Skeletal muscle cell (primary cell): ENCODE results near the gene GPR142.

Source experiments
- DNase-seq: peaks from one replicate; pipeline ENCODE4 v3.0.0-alpha.2; 2010; ENCODE audit warnings: low read depth
- H3K4me3 ChIP-seq: 2 replicates; pipeline ENCODE4 v1.5.1; 2011; ENCODE audit warnings: low read depth, mild to moderate bottlenecking, control low read depth, low read length, moderate library complexity

GPR142 gene

DNA sequence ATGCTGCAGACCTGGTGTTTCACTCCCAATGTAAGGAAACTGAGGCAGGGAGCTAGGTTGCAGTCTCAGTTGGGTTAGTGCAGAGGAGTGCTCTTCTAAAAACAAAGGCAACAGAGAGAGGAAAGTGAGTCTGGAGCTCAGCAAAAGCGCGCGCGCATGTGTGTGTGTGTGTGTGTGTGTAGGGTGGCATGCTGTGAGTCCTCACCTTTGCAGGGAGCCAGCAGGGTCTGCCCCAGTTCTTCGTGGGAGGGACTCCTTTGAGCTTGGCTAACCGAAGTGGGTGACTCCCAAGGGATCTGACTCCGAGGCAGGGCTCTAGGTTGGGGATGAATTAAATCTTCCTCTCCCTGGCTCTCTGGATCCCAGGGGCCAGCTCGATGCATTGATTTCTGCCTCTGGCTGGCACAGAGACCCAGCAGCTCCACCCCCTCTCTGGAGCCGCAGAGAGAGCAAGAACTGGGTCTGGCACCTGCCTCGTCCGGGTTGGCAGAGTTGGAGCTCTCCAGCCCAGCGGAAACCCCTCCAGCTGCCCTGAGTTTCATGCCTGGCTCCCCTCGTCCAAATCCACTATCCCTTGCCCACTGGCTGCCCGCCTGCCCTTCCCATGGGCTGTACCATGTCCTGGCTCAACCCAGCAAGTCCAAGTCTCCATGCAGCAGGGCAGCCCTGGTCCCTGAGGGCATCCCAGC is 4.4 kb upstream of the GPR142 start:
- H3K4me3 ChIP-seq = no peak overlapping the region
- no peak for DNase-seq

DNA sequence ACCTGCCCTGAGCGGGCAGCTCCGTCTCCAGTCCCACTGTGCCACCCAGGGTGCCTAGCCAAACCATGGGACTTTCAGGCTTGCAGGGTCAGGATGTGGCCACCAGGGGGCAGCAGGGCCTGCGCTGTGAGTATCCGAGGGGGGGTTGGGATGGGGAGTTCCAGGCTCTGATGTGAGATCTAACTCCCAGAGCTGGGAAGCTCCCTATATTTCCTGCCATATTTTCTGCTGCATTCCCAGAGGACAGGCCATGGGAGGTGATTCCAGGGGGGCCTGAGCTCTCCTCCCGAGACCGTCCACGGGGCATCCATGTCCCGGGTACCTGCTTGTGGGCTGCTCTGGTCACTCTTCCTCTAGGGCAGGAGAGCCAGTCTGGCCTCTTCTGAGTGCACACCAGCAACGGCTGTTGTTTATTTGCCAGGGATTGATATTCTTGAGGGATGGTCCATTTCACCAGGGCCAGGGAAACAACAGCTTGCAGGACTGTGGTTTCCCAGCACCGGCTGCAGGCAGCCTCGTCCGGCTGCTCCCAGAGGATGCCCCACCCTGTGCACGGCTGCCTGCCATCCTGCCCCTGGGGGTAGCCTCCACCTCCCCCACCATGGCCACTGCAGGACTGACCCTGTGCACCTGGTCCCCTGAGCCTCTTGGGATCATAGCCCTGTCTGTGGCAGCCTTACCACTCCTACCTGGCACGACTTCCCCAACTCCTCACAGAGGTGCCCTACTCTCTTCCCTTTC is 1.2 kb downstream of the GPR142 start:
- DNase-seq = peak; percentile 4
- no peak overlapping the region for H3K4me3 ChIP-seq

- DNase-seq = no peak
- H3K4me3 ChIP-seq = no peak overlapping the region
Measured at GRCh38 chr17:74369221-74369620, 1.9 kb downstream of the GPR142 start.

DNA sequence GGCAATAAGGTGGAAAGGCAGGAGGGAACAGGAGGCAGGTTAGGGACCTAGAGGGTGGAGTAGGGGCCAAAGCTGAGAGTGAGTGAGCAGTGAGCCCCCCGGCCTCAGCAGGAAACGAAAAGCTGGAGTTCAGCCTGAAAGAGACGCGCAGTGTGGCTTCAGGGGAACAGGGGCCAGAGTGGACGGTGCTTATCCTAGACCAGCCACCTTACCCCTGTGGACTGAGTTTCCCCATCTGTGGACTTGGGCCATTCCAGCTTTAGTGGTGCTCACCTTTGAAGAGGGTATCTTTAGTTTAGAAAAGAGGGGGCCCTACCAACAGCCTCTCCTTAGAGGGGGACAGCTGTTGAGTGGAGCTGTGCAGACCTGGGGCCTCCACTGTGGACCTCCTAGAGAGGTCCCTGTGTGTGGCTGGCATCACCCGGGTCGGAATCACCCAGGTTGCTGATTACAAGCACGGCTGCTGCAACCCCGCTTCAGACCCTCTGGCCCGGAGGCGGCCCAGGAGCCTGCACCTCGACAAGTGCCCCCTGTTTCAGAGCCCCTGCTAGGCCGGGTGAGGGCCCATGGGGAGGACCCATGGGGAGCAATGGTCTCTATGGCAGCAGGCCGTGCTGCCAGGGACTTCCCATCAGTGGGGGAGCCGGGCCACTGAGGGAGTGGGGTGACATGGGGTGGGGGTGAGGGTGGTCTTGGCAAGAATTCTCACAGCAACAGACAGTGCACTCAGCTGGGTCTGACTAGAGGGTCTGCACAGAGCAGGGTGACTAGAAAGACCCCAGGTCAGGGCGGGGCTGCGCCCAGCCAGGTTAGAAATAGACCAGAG is 2.6 kb downstream of the GPR142 start:
- no peak overlapping the region for H3K4me3 ChIP-seq
- DNase-seq = no peak

DNA sequence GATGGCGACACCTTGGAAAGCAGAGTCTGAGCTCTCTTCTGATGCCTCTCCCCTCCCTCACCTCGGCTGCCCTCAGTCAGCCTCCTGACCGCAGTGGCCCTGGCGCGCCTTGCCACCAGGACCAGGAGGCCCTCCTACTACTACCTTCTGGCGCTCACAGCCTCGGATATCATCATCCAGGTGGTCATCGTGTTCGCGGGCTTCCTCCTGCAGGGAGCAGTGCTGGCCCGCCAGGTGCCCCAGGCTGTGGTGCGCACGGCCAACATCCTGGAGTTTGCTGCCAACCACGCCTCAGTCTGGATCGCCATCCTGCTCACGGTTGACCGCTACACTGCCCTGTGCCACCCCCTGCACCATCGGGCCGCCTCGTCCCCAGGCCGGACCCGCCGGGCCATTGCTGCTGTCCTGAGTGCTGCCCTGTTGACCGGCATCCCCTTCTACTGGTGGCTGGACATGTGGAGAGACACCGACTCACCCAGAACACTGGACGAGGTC is 4.4 kb downstream of the GPR142 start:
- H3K4me3 ChIP-seq = no peak overlapping the region

GRCh38 chr17:74372426-74372825 is 5.1 kb downstream of the GPR142 start:
- no peak for DNase-seq
- H3K4me3 ChIP-seq = no peak overlapping the region

More for the DNA sequence above, 4.4 kb downstream of the GPR142 start:
- DNase-seq = no peak

DNA sequence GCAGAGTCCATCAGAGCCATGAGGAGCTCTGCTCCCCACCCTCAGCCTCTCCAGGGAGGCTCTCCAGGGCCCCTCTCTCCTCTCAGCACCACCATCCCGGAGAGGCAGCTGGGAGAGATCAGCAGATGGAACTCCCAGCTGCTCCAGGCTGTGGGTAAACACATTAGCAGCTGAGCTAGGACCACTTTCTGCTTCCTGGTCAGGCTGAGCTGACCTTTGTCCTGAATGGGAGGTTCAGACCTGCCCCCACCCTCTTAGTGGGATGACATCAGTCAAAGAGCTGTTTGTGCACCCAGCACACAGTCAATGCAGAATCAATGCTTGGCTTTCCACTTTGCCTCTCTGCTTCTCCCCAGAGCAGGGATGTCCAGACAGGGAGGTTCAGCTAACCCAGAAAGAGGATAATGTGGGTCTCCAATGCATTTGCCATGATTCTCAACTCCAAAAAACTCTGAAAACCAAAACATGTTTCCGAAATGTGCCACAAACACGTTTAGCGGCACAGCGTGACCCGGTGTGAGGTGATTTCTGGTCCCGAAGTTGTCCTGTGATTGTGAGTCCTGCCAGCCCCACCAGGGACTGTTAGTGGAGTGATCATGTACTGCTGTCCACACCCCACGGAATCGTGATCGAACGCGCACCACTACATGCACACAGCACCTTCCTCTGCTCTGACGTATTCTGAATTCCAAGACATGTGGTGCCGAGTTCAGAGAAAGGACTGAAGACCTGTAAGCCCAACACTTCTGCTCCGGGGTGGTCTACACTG is 6.7 kb downstream of the GPR142 start:
- no peak for DNase-seq
- H3K4me3 ChIP-seq = no peak overlapping the region

DNA sequence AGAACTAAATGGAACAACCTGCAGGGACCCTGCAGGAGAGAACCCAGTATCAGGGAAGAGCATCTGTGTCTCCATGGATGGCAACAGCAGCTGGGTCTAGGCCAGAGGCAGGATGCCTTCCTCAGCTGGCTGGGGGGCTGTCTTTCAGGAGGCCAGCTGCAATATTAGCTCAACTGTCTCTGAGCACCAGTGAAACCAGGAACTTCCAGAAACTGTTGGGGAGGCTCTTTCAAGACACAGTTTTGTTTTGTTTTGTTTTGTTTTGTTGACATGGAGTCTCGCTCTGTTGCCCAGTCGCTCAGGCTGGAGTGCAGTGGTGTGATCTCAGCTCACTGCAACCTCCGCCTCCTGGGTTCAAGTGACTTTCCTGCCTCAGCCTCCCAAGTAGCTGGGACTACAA is 7.6 kb downstream of the GPR142 start:
- DNase-seq = no peak
- no peak overlapping the region for H3K4me3 ChIP-seq

DNA sequence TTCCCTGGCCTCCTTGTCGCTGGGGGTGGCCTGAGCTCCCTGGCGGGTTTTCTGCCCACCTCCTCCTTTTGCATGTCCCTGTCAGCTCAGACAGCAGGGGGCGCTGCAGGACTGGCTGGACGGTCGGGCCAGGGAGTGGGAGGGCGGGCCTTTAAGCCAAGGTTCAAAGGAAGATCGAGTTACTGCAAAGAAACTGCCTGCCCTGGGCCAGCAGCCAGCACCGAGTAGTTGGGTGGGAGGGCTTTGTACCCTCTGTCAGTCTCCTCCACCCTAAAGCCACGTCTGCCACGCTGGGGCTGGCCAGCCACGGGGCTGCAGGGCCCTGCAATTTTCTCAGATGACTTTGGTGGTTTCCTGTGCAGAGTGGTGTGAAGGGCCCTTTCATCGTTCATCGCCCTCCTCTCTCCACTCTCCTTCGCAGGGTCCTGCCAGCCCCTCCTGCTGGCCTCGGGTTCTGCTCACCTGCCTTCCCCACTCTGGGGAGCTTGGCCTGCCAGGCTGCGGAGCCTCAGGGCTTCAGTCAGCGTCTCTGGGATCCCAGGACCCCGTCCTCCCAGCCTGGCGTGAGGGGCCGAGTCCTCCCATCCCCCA is 12.3 kb downstream of the GPR142 start:
- no peak overlapping the region for H3K4me3 ChIP-seq
- peak; percentile 18 for DNase-seq

- DNase-seq = no peak
Measured at GRCh38 chr17:74380086-74380958, 13.0 kb downstream of the GPR142 start.

GRCh38 chr17:74380959-74381808 is 13.9 kb downstream of the GPR142 start:
- no peak for DNase-seq
- H3K4me3 ChIP-seq = no peak overlapping the region

More at GRCh38 chr17:74380086-74380958, 13.0 kb downstream of the GPR142 start:
- no peak overlapping the region for H3K4me3 ChIP-seq

DNA sequence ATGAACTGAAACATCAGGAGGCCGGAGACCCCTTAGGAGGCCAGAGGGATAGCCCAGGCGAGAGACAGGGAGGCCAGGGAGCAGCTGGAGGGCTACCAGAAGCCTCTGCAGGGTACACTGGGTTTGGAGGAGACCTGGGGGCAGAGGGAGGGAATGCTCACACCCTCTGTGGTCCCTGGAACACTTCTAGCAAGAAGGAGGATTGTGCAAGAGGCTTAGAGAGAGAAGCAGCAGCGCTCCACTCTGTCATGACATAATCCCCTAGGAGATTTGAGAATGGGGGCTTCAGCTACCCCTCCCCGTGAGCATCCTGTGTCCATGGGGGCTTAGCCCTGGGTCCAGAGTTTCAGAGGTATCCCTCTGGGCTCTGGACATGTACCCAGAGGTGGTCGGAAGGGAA is 15.8 kb downstream of the GPR142 start:
- H3K4me3 ChIP-seq = no peak overlapping the region
- DNase-seq = no peak

DNA sequence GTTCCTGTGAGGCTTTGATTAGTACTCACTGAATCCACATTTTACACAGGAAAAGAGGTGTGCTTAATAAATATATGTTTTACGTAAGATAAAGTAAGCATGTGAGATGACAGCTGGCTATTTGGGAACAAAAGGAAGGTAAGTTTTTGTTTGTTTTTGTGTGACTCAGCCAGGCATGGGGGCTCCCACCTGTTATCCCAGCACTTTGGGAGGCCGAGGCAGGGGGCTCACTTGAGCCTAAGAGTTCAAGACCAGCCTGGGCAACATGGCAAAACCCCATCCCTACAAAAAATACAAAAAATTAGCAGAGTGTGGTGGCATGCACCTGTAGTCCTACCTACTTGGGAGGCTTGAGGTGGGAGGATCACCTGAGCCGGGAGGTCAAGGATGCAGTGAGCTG is 17.9 kb downstream of the GPR142 start:
- no peak overlapping the region for H3K4me3 ChIP-seq
- DNase-seq = no peak

GRCh38 chr17:74386386-74386785 is 19.1 kb downstream of the GPR142 start:
- no peak overlapping the region for H3K4me3 ChIP-seq
- DNase-seq = no peak

DNA sequence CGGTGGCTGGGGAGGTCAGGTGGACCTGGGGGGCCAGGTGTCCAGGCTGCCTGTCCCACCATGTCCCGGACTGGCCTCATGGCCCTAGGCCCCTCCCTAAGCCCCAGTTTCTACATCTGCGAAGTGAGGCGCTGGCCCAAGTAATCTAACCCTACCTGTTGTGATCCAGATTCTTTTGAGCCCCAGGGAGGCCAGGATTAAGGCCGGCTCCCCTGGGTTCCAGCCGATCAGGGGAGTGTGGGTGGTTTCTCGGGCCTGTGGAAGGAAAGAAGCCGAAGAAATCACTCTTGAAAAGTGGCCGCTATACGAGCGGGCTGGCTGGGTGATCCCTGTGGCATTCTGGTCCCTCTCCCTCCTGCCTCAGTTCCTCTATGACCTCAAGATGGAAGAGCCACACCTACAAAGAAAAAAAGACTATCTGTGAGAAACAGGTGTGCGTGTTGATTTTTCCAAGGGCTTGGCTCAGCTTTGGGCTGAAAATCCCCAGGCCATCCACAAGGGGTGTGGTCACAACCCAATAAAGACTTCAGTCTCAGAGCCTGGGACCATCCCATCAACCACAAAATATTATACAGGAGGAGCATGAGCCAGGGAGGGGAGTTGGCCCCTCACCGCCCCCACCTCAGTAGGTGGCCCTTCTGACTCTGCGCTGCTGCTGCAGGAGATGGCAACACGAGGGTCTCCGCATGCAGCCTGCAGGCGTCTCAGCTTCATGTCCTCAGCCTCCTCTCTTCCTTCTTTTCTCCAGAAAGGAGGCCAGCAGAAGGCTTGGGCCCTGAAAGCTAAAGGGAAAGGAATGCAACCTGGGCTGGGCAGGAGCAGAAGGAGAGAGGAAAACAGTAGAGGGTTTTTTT is 20.3 kb downstream of the GPR142 start:
- DNase-seq = no peak

GRCh38 chr17:74389084-74389753 is 21.9 kb downstream of the GPR142 start:
- DNase-seq = no peak
- H3K4me3 ChIP-seq = no peak overlapping the region

More for the DNA sequence above, 20.3 kb downstream of the GPR142 start:
- H3K4me3 ChIP-seq = no peak overlapping the region
